COR-L47 (cell line): ENCODE data around the gene OR52E6.

Source experiments
- DNase-seq: peaks from one replicate; lab custom pipeline; 2025; lab: John Stamatoyannopoulos, UW

The OR52E6 gene

DNA sequence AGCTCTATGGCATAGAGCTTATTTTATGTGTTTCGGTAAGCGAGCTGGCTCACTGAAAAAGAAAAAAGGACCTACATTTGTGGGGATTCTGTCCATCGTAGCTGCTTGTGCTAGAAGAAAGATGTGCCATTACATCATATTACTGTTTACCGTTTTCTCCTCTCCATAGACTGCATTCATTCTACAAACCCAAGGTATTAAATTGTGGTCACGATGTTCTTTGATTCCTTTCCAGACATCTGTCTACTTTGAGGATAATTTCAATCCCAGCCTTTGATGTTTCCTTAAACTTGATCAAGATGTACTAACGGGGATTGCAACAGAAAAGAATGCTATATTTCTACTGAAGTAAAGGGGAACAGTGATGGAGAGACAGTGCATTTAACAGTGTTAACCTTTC, 45.2 kb downstream of the OR52E6 start:
- DNase-seq: no peak

DNA sequence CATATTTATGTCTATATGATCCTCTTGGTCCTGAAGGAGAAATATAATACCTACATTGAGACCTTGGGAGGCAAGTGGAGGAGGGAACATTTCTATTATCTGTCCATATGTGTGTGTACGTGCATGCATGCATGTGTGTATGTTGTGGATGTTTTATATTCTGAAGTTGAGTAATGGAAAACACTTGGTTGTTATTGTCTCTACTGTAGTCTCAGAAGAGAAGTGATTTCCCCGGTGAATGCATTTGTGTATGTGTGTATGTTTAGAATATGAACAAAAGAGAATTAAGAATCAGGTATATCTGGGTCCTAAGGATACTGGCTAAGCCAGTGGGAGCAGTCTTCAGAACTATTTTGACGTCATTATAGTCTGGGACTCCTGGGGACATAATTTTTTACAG, 50.5 kb downstream of the OR52E6 start, which contains the start of gene OR52N1:
TSS of gene OR52N1 (minus strand) at position 101 of the 400 bp plus-strand sequence. CDS start 2,449 bp downstream, outside the sequence.
- DNase-seq: no peak
